Nephron (organoid): Measurements from ENCODE around the gene PEX5.

Source experiments
- H3K27ac Mint-ChIP-seq, 3 experiments: 2 replicates each; pipeline ENCODE4 v1.8.0; 2020; ENCODE audit warnings: mixed read lengths in 3 of 3, mild to moderate bottlenecking in 2 of 3, moderate library complexity in 1 of 3
- H3K27me3 Mint-ChIP-seq: 2 replicates; pipeline ENCODE4 v1.8.0; 2021; ENCODE audit warnings: low read depth, mild to moderate bottlenecking, moderate library complexity, mixed read lengths
- H3K36me3 Mint-ChIP-seq: 2 replicates; pipeline ENCODE4 v1.8.0; 2020; ENCODE audit warnings: low read depth, mixed read lengths
- H3K4me1 Mint-ChIP-seq: 2 replicates; pipeline ENCODE4 v1.8.0; 2020; ENCODE audit warnings: mixed read lengths
- H3K4me3 Mint-ChIP-seq, 3 experiments: 2 replicates each; pipeline ENCODE4 v1.8.0; 2020; ENCODE audit warnings: mild to moderate bottlenecking in 3 of 3, mixed read lengths in 3 of 3, moderate library complexity in 2 of 3
- H3K9me3 Mint-ChIP-seq: 2 replicates; pipeline ENCODE4 v1.8.0; 2020; ENCODE audit warnings: mixed read lengths
- CTCF ChIP-seq, 3 experiments: fragments of 200-600 bp; sonication (generic); IDR thresholded peaks; one replicate each; pipeline ENCODE4 v1.5.0; 2021; ENCODE audit warnings: antibody characterized with exemption in 3 of 3; ENCODE audit not compliant: unreplicated experiment in 3 of 3

PEX5 gene

GRCh38 chr12:7151532-7151931 is 38.0 kb upstream of the PEX5 start:
- H3K36me3 Mint-ChIP-seq: peaks cover 48% of the 10 kb centered on the region
- H3K27me3 Mint-ChIP-seq: no peaks in the 10 kb centered on the region
- H3K9me3 Mint-ChIP-seq: no peaks in the 10 kb centered on the region
- no peak overlapping the region for H3K4me3 Mint-ChIP-seq
- H3K27ac Mint-ChIP-seq: no peak overlapping the region
- no peak for TF ChIP-seq CTCF (IDR thresholded peaks at IDR 0.05; ENCODE audit: unreplicated experiment in 3 of 3)
- no peaks in the 10 kb centered on the region for H3K4me1 Mint-ChIP-seq

DNA sequence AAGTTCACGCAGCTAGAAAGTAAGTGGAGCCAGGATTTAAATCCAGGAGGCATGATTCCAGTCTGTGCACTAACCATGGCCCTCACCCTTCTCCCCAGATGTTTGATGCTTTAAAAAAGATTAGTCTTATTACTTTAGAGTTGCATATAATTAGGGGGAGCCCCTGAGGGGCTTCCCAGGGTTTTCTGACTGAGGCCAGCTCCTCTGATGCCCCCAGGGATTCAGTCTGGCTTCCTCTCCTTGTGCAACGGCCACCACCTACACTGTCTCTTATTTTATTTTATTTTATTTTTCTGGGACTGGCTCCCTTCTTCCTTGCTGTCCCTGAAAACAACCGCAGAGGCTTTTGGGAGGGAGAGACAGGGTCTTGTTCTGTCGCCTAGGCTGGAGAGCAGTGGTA is 36.7 kb upstream of the PEX5 start:
- Mint-ChIP-seq H3K9me3 (no peaks in the 10 kb centered on the region), H3K27me3 (no peaks in the 10 kb centered on the region), H3K27ac (no peak overlapping the region), H3K36me3 (peaks cover 49% of the 10 kb centered on the region), H3K4me3 (no peak overlapping the region), H3K4me1 (no peaks in the 10 kb centered on the region)
- TF ChIP-seq CTCF (IDR thresholded peaks at IDR 0.05; ENCODE audit: unreplicated experiment in 3 of 3): no peak

DNA sequence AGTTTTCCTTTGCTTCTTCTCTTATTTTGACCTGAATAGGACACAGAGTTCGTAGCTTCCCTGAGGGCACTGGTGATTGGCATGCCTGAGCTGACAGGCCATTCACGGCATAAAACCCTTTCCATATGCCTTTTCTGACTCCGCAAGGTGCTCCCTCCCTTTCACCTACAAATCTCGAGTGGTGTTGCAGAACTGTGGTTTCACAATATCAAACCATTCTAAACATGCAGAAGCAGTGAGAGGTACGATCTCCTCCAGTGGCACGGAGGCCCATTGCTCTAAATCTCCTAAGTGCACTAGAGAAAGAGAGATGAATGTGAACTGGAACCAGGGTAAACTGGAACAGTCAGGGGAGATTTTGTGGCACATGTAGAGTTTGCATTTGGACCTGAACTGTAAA is 35.4 kb upstream of the PEX5 start:
- no peaks in the 10 kb centered on the region for H3K4me1 Mint-ChIP-seq
- H3K27ac Mint-ChIP-seq: no peak overlapping the region
- no peak overlapping the region for H3K4me3 Mint-ChIP-seq
- H3K27me3 Mint-ChIP-seq: no peaks in the 10 kb centered on the region
- H3K36me3 Mint-ChIP-seq: peaks cover 38% of the 10 kb centered on the region
- H3K9me3 Mint-ChIP-seq: no peaks in the 10 kb centered on the region
- no peak for TF ChIP-seq CTCF (IDR thresholded peaks at IDR 0.05; ENCODE audit: unreplicated experiment in 3 of 3)

- Mint-ChIP-seq H3K4me1 (no peaks in the 10 kb centered on the region), H3K4me3 (no peak overlapping the region), H3K36me3 (peaks cover 30% of the 10 kb centered on the region), H3K27me3 (no peaks in the 10 kb centered on the region), H3K27ac (no peak overlapping the region), H3K9me3 (no peaks in the 10 kb centered on the region)
- no peak for TF ChIP-seq CTCF (IDR thresholded peaks at IDR 0.05; ENCODE audit: unreplicated experiment in 3 of 3)
These were observed 34.5 kb upstream of the PEX5 start for GRCh38 chr12:7154901-7155470.

DNA sequence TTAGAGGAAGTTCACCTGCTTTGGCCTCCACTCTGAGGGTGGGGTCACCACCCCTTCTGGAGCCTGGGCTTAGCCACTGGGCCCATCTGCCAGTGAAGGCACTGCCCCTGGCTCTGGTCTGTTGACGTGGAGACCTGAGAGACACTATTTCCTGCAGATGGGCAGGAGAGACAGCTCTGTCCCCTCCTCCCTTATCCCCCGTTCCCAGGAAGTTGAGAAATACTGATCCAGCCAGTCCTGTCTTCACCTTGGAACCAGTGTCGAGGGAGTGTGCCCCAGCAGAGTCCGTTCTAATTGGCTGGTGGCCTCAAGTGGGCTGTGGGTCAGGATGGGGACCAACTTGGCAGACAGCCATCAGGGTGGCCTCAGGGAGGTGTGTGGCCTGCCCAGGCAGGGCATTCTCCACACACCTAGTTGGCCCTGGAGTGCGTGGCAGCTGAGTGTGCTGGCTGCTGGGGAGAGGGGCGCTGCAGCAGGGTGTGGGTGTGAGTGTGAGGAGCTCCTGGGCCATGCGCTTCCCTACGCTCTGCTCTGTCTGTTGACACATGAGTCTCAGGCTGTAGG is 33.9 kb upstream of the PEX5 start:
- no peak for TF ChIP-seq CTCF (IDR thresholded peaks at IDR 0.05; ENCODE audit: unreplicated experiment in 3 of 3)
- H3K4me1 Mint-ChIP-seq: no peaks in the 10 kb centered on the region
- no peak overlapping the region for H3K27ac Mint-ChIP-seq
- H3K36me3 Mint-ChIP-seq: peaks cover 25% of the 10 kb centered on the region
- H3K27me3 Mint-ChIP-seq: no peaks in the 10 kb centered on the region
- H3K9me3 Mint-ChIP-seq: no peaks in the 10 kb centered on the region
- no peak overlapping the region for H3K4me3 Mint-ChIP-seq
